Upper lobe of right lung (tissue), 1 donor: ENCODE results near the gene ZXDC. TPM values are rescaled to one million over a fixed set of nuclear protein-coding genes. Genes with fewer than 3 reads are reported as not detected.

Experiments used
- ATAC-seq: fragments of 200-7000 bp; cut with Tn5 transposase; one replicate; pipeline ENCODE4 v1.9.1; 2020; ENCODE audit warnings: mild to moderate bottlenecking, moderate library complexity
- DNase-seq: peaks from one replicate; pipeline ENCODE4 v3.0.0-alpha.2; 2020
- H3K27ac ChIP-seq: fragments of 200-600 bp; one replicate; pipeline ENCODE4 v1.8.0; 2022
- H3K27me3 ChIP-seq: fragments of 200-600 bp; one replicate; pipeline ENCODE4 v1.8.0; 2022; ENCODE audit warnings: mild to moderate bottlenecking
- H3K36me3 ChIP-seq: fragments of 200-600 bp; one replicate; pipeline ENCODE4 v1.8.0; 2022
- H3K4me1 ChIP-seq: fragments of 200-600 bp; one replicate; pipeline ENCODE4 v1.8.0; 2022
- H3K4me3 ChIP-seq: fragments of 200-600 bp; one replicate; pipeline ENCODE4 v1.8.0; 2022; ENCODE audit warnings: mild to moderate bottlenecking
- H3K9me3 ChIP-seq: fragments of 200-600 bp; one replicate; pipeline ENCODE4 v1.8.0; 2022
- intact Hi-C: fragments of 100-400 bp; cut with DNase I; formaldehyde crosslinking; loops from one replicate; pipeline ENCODE4 v1.11.0; 2022
- total RNA-seq: library from RNA; stranded (reverse); fragmentation: NEBNext Ultra II Directional; extraction: Animal tissue kit (Norgen Biotek cat#: 25700); gene quantifications from one replicate; pipeline ENCODE4 v1.2.1, GENCODE V29; 2021
- TF ChIP-seq, protein P1 (sequence below): fragments of 200-600 bp; IDR thresholded peaks from one replicate; pipeline ENCODE4 v1.8.0; 2022; ENCODE audit warnings: antibody characterized with exemption
- donor health status: DM: no; HTN: yes; CAD: no; lungs with severe emphysema.

Gene ZXDC
- total RNA-seq, 1 donor from 2014 or later: 40.3 TPM

DNA sequence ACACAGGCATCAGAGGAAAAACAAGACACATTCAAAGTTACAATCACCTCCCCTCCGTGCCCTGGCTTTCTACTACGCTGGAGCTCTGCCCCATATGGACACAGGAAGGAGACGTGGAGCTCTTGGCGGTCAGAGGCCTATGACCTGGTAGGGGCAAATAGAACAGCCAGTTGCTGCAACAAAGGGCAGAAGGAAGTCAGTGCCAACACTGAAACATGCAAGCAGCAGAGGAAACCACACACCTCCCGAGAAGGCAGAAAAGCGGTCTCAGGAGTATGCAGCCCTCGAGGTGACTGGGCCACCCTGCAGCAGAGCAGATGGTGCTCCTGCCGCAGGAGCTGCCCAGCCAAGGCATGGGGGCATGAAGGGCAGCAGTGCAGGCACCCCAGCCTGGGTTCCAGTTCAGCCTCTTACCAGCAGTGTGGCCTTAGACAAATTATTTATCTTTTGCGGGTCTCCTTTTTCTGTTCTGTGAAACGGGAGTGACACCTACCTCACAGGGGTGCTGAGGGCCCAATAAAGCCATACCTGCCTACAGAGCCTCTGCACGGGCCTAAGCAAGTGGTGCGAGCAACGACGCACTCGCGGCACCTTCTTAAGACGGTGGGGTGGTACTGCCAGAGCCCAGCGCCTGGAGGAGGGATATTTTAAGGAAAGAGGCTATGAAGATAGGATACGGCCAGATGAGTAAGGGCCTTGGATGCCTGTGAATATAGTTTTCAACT is 8.6 kb downstream of the ZXDC start:
- intact Hi-C loops: no loop called here
- Histone ChIP-seq H3K4me3 (no peak overlapping the region), H3K27me3 (no peaks in the 10 kb centered on the region), H3K36me3 (peaks cover 98% of the 10 kb centered on the region), H3K27ac (peak overlapping the region; percentile 44), H3K9me3 (no peaks in the 10 kb centered on the region), H3K4me1 (peaks cover 43% of the 10 kb centered on the region)
- peak; percentile 42 for DNase-seq
- ATAC-seq: peak; percentile 53
- TF ChIP-seq, protein P1, sequence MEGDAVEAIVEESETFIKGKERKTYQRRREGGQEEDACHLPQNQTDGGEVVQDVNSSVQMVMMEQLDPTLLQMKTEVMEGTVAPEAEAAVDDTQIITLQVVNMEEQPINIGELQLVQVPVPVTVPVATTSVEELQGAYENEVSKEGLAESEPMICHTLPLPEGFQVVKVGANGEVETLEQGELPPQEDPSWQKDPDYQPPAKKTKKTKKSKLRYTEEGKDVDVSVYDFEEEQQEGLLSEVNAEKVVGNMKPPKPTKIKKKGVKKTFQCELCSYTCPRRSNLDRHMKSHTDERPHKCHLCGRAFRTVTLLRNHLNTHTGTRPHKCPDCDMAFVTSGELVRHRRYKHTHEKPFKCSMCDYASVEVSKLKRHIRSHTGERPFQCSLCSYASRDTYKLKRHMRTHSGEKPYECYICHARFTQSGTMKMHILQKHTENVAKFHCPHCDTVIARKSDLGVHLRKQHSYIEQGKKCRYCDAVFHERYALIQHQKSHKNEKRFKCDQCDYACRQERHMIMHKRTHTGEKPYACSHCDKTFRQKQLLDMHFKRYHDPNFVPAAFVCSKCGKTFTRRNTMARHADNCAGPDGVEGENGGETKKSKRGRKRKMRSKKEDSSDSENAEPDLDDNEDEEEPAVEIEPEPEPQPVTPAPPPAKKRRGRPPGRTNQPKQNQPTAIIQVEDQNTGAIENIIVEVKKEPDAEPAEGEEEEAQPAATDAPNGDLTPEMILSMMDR: no peak

DNA sequence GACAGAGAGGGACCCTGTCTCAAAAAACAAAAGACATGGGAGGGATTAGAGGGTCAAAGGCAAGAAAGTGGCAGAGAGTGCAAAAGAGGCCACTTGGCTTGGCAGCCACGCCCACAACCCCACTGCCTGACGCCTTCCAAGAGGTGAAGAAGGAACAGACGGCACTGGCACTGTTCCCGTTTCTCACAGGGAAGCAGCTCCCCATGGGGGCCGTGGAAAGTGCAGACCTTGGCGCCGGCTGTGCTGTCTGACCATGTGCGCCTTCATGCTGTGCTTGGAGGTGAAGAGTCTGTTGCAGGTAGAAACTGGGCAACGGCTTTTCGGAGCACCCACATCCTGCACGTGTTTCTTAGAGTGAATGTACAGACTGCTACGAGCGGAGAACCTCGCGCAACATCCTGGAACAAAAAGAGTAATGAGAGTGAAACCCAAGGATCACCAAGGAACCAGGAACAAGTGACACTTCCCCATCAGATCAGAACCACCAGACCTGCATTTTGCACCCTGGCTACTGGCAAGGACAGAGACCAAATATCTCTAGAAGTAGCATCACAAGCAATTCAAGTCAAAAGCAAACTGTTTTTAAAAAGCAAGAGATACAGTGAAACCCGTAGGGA is 9.7 kb downstream of the ZXDC start:
- H3K4me3 ChIP-seq: no peak overlapping the region
- peak overlapping the region; percentile 44 for H3K27ac ChIP-seq
- peak; percentile 85 for DNase-seq

GRCh38 chr3:126464997-126465396 is 10.7 kb downstream of the ZXDC start:
- intact Hi-C loops: no loop called here
- Histone ChIP-seq H3K27ac (no peak overlapping the region), H3K9me3 (no peaks in the 10 kb centered on the region), H3K36me3 (peaks cover 99% of the 10 kb centered on the region), H3K4me3 (no peak overlapping the region), H3K4me1 (peaks cover 32% of the 10 kb centered on the region), H3K27me3 (no peaks in the 10 kb centered on the region)
- peak; percentile 51 for DNase-seq
- ATAC-seq: no peak
- TF ChIP-seq, protein P1: no peak

More for the DNA sequence above, 9.7 kb downstream of the ZXDC start:
- Histone ChIP-seq H3K27me3 (no peaks in the 10 kb centered on the region), H3K4me1 (peaks cover 33% of the 10 kb centered on the region), H3K36me3 (peaks cover 99% of the 10 kb centered on the region), H3K9me3 (no peaks in the 10 kb centered on the region)
- peak; percentile 58 for ATAC-seq
- intact Hi-C loops: no loop called here
- TF ChIP-seq, protein P1: no peak

- peaks cover 99% of the 10 kb centered on the region for H3K36me3 ChIP-seq
- TF ChIP-seq, protein P1: no peak
- ATAC-seq (peak; percentile 51), DNase-seq (no peak)
- no peak overlapping the region for H3K27ac ChIP-seq
- H3K4me3 ChIP-seq: no peak overlapping the region
- peaks cover 32% of the 10 kb centered on the region for H3K4me1 ChIP-seq
- H3K27me3 ChIP-seq: no peaks in the 10 kb centered on the region
- no peaks in the 10 kb centered on the region for H3K9me3 ChIP-seq
- intact Hi-C loops: no loop called here
Measured at GRCh38 chr3:126464494-126464893, 11.2 kb downstream of the ZXDC start.

DNA sequence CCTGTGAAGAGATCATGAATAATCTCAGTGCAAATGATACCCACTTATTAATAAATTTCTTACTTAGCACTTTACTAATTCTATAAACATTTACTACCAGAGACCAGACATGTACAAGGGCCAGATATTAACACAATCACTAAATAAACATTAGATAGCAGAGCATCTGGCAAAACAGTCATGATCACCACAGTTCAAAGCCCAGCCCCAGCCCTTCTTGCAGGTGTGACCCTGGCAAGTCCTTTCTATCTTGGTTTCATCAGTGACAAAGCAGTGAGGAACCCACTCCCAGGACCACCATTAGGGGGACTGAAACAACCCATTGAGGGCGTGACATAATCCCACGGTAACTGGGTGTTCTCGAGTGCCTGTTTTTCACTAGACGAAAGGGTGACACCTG is 11.6 kb downstream of the ZXDC start:
- Histone ChIP-seq H3K27me3 (no peaks in the 10 kb centered on the region), H3K27ac (no peak overlapping the region), H3K36me3 (peaks cover 99% of the 10 kb centered on the region), H3K9me3 (no peaks in the 10 kb centered on the region), H3K4me3 (no peak overlapping the region), H3K4me1 (peaks cover 29% of the 10 kb centered on the region)
- DNase-seq (no peak), ATAC-seq (no peak)
- intact Hi-C loops: no loop called here
- TF ChIP-seq, protein P1: no peak
